Measurements from ENCODE around the gene SLC38A2. TPM values are rescaled to one million over a fixed set of nuclear protein-coding genes. Genes with fewer than 3 reads are reported as not detected.

SLC38A2 gene
- polyA plus RNA-seq, 1 donor = 91.6 TPM

- Histone ChIP-seq H3K4me1 (ENCODE audit: control insufficient read depth, insufficient read depth, low read length) (no peaks in the 10 kb centered on the region), H3K9me3 (ENCODE audit: control insufficient read depth, low read depth, low read length) (peaks cover 5% of the 10 kb centered on the region), H3K27ac (ENCODE audit: low read length) (no peak overlapping the region), H3K27me3 (ENCODE audit: control insufficient read depth, insufficient read depth, low read length) (no peaks in the 10 kb centered on the region), H3K36me3 (ENCODE audit: control insufficient read depth, insufficient read depth, low read length) (no peaks in the 10 kb centered on the region), H3K4me3 (ENCODE audit: low read length) (no peak overlapping the region)
- no CpG with 5 or more reads among the region's 1 CpG for WGBS (ENCODE audit: insufficient coverage, low lambda C conversion rate)
- no peak for DNase-seq
Observed at GRCh38 chr12:46320731-46321130, 51.8 kb downstream of the SLC38A2 start.

DNA sequence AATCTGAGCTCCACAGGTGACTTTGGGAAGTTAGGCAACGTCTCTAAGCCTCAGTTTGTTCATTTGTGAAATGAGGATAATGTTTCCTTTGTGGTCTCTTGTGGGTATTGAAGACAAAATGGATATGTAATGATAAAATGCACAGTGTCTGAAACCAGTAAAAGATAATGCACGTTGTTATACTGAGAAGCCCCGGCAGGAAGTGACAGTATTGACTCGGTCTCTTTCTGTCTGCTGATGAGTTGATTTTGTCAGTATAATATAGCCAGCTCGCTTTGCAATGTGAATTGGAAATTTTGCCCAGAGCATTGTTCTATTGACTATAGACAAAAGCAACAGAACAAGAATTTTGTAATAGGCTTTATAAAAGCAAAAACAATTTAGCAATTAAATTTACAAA is 54.5 kb downstream of the SLC38A2 start:
- WGBS (ENCODE audit: insufficient coverage, low lambda C conversion rate) = 100% methylated on average over 1 of the region's 5 CpGs
- Histone ChIP-seq H3K4me3 (ENCODE audit: low read length) (no peak overlapping the region), H3K4me1 (ENCODE audit: control insufficient read depth, insufficient read depth, low read length) (no peaks in the 10 kb centered on the region), H3K27me3 (ENCODE audit: control insufficient read depth, insufficient read depth, low read length) (no peaks in the 10 kb centered on the region), H3K9me3 (ENCODE audit: control insufficient read depth, low read depth, low read length) (no peaks in the 10 kb centered on the region), H3K36me3 (ENCODE audit: control insufficient read depth, insufficient read depth, low read length) (no peaks in the 10 kb centered on the region), H3K27ac (ENCODE audit: low read length) (no peak overlapping the region)
- no peak for DNase-seq

Other genes starting within 250 kb of the SLC38A2 start
- gene SLC38A1, start 103.7 kb downstream of the SLC38A2 start, polyA plus RNA-seq = 52.9 TPM

Measured in large intestine (tissue), 3 donors.